Iris pigment epithelial cell (primary cell): ENCODE measurements around the gene FAM118B.

Experiments
- DNase-seq: peaks from one replicate; pipeline ENCODE4 v3.0.0-alpha.2; 2011; ENCODE audit warnings: low read depth

The FAM118B gene

GRCh38 chr11:126311401-126312291 lies 100.1 kb downstream of the FAM118B start:
- DNase-seq = no peak
